CD4-positive, alpha-beta T cell treated with Interleukin-6 for 4 hours (primary cell): Measurements from ENCODE around the gene SMAD6.
"Not testable (repeated sequence)": the region's sequence is repeated elsewhere in the genome, so short reads cannot be mapped to it uniquely, and the experiment has no call there.

Experiments used
- DNase-seq: peaks from one replicate; pipeline ENCODE4 v3.0.0-alpha.2; 2020; ENCODE audit warnings: mixed read lengths

The SMAD6 gene

DNA sequence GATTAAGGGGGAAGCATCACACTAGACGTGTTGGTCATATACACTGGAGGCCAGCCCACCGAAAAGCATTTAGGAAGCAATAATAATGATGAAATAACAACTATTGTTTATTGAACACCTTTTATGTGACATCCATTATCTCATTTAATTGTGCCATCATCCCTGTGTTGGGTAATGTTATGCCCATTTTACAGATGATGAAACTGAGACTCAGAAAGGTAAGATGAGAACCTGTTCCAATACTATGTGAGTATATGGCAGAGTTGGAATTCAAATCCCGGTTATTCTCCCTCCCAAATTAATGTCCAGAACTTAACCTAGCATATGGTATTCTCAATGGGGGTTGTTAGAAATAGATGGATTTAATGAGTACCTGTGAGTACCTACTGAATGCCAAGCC, 99.2 kb downstream of the SMAD6 start:
- no peak for DNase-seq

DNA sequence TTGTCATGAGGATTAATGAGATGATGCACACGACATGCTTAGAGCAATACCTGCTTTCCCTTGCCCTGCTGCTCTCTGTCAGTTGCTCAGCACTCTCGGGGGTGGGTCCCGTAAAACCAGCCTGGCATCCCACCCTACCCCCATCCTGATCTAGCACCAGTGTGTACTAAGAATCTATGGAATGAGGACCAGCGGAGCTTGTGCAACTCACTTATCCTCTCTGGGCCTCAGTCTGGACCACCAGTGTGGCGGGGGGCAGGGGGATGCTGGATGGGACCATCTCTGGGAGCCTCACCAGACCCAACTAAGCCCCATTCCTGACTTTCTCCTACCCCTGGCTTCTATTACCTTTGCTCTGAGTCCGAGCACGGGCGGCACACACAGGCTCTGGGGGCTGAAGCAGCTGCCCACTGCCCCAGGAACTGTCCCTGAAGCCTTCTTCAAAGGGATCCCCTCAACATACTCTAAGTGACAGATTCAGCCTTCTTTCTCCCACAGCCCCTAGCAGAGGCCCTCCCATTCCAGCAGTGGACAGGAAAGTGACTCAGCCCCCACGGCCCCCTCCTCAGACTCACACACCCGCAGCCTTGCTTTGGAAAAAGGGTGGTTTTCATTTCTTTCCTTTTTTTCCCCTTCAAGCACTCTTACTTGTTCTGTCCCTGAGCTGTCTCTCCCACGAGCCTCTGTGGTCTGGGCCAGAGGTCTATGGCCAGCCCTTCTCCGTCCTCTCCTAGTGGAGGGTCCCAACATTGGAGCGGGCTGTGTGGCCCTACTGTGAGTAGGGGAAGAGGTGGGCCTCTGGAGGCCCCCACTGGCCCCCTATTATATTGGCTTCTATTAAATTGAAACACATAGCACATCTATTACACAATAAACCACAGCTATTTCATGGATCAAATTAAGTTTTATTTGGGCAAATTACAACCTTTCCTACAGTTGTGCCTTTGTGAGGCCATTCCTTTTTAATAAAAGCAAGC, 100.3 kb downstream of the SMAD6 start:
- no peak for DNase-seq

DNA sequence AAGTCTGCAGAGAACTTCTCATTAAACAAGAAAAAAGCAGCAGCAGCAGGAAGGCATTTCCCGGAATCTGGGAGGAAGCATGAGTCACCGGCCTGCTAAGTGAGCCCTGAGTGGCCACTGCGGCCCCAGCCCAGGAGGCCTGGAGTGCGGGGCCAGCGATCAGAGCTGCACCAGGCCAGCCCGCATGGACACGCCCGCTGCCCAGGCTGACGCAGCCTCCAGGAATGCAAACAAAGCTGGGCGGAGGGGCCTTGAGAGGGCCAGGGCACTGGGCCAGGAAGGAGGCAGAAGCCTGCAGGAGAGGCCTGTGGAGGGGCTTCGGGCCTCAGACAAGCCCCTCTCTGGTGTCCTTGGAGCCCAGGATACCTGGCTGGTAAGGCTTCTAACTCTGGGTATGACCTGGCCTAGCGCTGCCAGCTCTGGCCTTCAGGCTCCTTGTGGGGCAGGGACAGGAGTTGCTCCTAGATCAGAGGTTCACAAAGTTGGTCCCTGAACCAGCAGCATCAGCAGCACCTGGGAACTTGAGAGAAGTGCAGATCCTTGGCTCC, 101.2 kb downstream of the SMAD6 start:
- DNase-seq = no peak

DNA sequence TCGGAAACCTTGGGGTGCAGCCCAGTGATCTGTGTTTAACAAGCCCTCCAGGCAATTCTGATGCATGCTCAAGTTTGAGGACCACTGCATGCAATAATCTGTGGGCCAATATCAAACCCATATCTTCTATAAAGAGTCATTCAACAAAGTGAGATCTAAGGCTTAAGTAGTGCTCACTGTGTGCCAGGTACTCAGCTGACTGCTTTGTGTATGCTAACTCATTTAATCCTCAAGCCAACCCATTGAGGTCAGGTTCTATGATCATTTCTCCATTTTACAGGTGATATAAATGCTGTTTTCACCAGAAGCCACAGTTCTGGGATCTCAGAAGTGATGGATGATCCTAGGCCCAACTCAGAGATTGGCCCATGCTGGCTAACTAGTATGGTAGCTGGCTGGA, 101.7 kb downstream of the SMAD6 start:
- DNase-seq = no peak

DNA sequence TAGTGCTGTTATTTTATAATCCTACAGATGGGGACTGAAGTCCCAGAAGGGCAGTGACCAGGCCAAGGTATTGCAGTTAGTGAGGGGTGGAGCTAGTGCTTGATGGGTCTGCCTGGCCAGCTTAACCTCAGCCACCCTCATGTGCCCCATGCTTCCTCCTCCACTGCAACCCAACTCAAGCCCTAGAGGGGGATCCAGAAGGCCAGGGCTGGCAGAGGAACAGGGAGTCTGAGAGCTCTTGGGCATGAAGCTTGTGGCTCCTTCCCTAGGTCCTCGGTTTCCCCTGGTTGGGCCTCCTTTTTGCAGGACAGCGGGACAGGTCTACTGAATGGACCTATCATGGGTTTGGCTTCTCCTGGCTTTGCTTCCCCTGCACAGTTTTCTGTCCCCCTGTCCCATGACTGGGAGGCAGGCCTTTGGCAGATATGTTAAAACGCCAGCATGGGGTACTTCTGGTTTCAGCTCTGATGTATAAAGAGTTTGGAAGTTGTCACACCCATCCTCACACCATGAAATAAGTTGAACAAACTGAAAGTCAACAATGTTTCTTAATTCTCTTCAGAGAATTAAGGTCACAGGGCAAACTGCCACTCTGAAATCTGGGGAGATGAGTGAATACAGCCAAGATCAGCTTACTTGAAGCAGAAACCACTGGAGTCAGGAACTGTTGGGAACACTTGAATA, 103.3 kb downstream of the SMAD6 start:
- no peak for DNase-seq

DNA sequence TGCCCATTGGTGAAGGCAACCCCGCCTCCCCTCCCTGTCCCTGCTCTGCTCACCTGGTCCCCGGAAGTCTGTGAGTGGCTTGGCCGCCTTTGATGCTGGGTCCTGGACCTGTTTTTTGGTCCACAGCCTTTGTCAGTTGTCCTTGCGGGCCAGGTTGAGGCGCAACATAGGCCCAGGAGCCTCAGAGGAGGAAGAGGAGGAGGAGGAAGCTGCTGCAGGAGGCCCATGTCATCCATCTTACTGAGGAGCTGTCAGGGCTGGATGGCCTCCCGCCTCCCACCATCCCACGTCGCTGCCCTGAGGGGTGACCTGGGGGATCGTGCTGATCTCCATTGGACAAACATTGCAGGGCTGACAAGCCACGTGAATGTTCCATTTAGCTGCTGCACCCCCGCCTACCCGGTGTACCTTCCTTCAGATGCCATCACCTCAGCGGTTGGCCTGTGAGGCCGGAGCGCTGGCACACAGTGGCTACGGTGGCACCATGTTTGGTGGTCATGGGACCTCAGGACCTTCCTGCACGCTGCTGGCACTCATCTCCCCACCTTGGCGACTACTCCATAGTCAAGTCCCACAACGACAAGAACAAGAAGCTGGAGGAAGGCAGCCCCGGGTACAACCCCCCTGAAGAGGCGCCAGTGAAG, 106.3 kb downstream of the SMAD6 start:
- DNase-seq = no peak

DNA sequence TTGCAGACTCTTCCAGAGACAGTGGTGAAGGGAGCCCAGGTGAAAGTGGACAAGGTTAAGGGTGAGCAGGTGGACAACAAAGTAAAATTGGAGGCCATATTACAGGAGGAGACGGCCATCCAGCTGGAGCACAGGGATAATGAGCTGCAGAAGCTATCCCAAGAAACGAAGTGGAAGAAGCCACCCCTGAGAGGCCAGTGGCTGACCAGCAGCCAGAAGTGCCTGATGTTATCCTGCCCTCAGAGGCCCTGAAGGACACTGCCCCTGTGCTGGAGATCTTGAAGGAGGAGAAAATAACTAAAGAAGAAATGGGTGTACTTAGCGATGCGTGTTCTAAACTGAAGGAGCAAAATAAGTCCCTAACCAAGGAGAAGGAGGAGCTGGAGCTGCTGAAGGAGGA, 107.6 kb downstream of the SMAD6 start:
- no peak for DNase-seq

DNA sequence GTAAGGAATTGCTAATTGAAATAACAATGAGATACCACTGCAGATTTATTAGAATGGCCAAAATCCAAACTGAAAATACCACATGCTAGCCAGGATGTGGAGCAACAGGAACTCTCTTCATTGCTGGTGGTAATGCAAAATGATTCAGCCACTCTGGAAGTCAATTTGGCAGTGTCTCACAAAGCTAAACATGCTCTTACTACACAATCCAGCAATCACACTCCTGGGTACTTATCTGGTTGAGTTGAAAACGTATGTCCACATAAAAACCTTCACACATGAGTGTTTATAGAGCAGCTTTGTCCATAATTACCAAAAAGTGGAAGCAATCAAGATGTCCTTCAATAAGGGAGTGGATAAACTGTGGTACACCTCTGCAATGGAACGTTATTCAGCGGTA, 113.3 kb downstream of the SMAD6 start:
- DNase-seq = no peak

DNA sequence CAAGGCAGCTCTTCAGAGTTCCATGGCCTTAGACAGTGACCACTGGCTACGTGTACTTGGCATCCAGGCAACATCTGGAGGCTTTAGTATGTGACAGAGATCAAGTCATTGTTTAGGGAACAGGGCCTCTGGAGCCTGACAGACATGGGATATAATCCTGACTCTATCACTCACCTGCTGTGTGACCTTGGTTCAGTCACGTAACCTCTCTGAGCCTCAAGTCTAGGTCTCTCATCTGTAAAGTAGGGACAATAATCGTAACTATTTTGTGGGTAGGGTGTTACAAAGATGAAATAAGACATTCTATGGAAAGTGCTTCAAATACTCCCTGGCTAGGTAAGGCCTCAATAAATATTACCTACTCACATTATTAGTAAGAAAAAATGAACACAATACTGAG, 114.2 kb downstream of the SMAD6 start:
- no peak for DNase-seq

DNA sequence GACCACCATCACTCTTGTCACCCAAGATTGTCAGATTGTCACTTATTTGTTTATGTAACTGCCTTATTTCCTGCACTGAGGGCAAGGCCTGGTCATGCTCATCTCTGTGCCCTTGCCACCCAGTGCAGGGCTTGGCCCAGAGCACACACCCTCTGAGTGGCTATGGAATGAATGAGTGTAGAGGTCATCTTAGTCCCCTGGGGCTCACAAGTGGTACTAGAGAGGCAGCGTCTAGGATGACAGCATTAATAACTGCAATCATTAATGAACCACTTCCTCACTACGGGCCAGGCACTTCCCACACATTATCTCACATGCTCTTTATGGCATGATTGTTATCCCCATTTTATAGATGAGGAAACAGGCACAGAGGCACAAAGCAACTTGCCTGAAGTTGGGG, 117.0 kb downstream of the SMAD6 start:
- no peak for DNase-seq

DNA sequence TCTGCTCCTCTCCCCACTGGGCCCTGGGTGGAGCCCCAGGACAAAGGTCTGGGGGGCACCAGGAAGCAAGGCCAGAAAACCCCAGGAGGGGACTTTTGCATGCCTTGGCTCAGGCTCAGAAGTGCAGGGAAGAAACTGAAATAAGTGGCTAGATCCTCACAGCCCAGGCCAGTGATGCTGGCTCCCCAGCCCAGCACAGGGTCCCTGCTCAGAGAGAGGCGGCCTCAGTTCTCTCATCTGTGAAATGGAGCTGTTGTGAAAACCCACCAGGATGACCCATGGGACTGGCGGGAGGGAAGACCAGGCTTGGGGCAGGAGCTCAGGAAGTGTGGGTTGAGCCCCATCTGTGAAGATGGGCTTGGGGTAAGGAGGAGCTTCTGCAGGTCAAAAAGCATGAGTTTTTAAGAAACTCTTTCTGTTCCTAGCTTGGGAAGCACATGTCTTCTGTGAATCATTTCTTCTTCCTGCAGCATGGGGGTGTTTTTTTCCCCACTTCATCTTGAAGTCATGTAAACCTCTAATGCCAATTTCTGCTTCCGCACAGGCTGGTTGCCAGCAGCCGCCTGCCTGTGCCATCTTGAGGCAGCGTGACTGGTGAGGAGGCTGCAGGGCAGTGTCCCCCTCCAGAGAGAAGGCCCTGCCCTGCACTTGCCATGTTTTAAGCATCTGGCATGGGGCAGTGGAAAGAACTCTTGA, 118.6 kb downstream of the SMAD6 start:
- no peak for DNase-seq

DNA sequence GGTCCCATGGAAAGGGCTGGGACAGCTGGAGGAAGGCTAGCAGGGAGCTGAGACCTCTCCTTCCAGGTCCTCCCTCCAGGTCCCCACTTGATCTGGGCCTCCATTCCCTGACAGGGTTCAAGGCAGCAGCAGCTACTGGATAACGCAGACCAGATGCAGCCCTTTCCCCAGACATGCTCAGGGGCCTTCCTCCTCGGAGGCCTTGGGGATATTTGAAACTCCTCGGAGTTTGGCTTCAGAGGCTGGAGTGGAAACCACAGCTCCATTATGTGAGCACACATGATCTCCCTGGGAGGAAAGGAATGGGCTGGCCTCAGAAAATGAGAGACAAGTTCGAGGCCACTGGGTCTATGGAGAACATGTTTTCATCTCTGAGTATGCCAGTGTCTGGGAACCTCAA, 119.3 kb downstream of the SMAD6 start:
- DNase-seq = no peak

DNA sequence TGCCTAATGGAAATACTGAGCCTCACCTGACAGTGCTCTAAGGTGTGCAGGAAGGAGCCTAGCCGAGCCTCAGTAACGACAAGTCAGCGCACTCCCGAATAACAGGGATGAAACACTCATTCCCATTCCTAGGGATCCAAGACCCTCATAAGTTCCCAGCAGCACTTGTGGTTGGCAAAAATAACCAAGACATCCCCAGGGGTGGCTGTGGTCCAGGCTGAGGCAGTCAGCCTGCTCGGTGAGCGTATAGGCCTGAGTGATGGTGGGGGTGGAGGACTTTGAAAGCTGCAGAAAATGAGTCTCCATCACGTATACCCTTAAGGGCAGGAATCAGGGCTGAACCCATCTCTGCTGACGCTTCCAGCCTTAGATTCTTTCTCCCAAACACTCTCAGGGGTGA, 120.1 kb downstream of the SMAD6 start:
- no peak for DNase-seq

DNA sequence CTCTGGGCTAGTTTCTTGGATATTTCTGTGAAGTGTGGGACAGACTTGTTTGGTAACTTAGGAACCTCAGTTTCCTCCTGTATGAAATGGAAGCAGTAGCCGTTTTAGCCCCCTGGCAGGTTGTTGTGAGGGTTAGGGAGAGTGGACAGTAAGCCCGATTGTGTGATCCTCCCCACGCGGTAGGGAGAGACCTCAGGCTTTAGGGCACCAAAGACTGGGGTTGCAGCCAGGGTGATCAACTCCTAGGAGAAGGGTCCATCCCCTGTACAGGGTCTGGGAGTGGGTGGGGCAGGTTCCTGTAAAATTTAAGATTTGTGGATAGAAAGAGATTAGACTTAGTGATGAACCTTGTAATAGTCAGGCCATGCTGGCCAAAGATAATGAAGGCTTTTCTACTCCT, 120.5 kb downstream of the SMAD6 start:
- DNase-seq = no peak

DNA sequence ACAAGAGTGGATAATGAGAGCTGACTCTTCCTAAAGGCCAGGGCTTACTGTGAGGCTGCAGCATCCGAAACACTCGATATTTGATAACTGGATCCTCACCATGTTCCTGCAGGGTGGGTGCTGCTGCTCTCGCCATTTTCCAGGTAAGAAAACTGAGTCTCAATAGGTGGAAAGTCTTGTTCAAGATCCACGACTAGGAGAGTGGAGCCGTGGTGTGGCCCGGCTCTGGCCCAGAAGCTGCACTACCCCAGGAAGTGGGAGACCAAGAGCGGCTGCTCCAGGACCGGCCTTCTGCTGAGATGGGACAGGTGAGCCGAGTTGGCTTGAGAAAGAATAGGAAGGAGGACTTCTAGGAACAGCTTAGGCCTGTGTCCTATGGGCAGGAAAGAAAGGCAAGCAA, 121.6 kb downstream of the SMAD6 start:
- DNase-seq = no peak

DNA sequence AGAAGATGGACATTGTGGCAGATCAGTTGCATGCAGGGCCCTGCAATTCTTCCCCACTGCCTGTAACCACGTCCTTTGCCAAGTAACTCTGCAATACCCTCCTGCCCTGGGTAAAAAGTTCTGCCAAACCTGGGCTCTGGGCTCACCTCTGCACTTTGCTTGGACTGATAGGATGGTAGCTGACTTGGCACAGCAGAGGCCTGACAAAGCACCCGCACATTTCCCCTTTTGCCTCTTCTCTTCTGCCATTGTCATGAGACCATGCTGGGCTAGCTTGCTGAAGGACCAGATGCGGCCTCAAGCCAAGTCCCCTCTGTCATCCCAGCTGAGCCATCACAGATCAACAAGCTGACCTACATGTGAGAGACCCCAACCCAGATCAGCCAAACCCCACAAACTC, 122.4 kb downstream of the SMAD6 start:
- no peak for DNase-seq

DNA sequence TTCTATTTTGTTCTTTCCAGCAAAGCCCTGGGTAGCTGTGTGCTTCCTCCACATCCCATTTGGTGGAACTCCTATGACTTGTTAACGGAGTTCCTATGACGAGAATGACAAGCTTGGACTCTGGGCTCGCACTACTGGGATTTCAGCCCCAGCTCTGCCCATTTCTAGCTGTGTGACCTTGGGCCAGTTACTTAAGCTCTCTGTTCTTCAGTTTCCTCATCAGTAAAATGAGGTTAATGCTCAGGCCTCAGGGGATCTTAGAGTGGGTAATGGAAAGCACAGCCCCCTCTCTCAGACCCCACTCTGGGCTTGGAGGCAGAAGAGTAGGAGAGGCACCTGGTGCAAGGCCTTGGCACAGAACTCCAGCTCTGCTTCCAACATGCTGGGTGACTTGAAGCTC, 123.1 kb downstream of the SMAD6 start:
- DNase-seq = no peak

DNA sequence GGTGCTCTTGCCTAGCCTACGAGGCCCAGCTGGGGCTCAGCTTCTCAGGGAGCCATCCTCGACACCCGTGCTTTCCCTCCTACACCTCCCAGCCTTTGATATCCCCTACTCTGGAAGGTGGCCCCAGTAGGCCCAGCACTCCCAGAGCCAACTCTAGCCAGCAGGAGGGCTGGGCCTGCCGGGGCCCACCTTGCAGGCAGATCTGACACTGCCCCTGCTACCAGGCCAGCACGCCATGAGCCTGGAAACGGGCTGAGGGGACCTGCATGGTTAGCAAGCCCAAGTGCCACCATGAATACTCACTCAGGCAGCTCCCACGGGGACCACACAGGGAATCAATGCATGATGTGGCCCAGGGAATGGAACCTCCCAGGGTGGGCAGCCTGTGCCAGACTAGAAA, 123.7 kb downstream of the SMAD6 start:
- no peak for DNase-seq

DNA sequence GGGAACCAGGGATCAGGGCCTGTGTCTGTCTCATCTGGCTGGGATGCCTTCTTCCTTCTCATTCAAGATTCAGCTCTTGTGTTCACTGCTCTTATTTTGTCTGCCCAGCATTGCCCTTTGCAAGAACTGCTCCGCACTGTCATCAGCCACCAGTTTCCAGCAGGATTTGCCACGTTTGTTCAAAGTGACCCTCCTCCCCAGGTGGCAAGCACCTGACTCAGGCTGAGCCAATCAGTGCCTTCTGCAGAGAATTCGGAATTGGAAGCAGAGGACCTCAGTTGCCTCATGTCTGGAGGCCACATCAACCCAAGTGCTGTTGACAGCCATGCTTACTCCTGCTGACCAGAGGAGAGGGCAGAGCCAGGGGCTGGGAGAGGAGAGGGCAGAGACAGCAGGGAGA, 124.5 kb downstream of the SMAD6 start:
- DNase-seq = no peak

DNA sequence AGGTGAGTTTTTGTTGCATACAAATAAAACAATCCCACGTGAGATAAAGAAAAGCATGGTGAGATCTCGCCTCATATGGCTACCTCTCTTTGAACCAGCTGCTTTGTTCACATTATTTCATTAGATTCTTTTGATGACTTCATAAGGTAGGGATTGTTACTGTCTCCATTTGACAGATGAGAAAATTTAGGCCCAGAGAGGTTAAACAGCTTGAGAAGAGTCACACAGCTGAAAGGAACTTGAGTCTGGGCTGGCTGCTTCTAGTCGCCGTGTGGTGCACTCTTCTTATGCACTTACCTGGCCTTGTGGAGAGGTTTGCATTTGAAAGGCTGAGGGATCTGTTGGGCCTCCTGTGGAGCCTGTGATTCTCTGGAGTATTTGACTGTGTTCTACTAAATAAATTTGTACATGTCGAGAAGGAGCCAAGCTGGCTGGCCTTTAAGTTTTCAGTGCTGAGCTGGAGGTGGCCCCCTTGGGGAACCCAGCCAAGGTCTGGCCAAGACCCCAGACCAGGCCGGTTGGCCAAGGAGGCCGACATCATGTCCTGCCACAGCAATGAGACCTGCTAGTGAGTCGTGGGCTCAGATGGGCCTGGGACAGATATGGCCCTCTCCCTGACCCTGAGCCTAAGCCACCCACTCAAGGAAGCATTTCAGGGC, 125.1 kb downstream of the SMAD6 start:
- DNase-seq = no peak

DNA sequence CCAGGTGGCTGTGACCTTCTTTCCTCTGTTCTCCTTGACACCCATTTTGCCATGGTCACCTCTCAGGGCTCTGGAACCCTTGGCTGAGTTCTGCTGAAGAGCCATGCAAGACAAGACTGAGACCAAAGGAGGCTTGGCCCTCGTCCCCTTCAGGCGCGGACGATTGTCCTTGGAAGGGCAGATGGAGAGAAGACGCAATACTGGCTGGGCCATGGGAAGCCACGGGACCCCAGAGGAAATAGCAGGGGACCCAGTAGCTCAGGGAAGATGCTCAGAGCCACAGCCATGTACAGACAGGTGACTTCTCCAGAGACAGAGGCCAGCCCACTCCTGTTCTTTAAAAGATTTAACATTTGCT, 125.6 kb downstream of the SMAD6 start:
- no peak for DNase-seq

DNA sequence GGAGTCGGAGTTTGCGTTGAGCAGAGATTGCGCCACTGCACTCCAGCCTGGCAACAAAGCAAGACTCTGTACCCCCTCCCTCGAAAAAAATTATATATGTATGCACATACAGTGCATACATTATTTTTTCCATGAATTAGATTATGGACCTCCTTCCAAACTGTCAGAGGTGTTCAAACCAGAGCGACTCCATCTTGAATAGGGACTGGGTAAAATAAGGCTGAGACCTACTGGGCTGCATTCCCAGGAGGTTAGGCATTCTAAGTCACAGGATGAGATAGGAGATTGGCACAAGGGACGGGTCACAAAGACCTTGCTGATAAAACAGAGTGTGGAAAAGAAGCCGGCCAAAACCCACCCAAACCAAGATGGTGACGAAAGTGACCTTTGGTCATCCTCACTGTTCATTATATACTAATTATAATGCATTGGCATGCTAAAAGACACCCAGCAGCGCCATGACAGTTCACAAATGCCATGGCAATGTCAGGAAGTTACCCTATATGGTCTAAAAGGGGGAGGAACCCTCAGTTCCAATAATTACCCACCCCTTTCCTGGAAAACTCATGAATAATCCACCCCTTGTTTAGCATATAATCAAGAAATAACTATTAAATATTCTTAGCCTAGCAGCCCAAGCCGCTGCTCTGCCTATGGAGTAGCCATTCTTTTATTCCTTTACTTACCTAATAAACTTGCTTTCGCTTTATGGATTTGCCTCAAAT, 126.9 kb downstream of the SMAD6 start:
- DNase-seq = not testable (repeated sequence)
